Measurements from ENCODE around the gene AHCYL2. TPM values are rescaled to one million over a fixed set of nuclear protein-coding genes. Genes with fewer than 3 reads are reported as not detected.

Gene AHCYL2
- total RNA-seq, 1 donor from 2014 or later: 14.7 TPM

DNA sequence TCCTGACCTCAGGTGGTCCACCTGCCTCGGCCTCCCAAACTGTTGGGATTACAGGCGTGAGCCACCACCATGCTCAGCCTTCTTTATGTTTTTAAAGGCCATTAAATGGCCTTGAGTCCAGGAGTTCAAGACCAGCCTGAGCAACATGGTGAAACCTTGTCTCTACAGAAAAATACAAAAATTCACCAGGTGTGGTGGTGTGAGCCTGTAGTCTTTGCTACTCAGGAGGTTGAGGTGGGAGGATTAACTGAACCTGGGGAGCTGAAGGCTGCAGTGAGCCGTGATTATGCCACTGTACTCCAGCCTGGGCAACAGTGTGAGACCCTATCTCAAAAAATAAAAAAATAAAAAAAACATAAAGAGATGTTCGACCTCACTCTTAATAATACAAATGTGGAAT lies 25.4 kb upstream of the AHCYL2 start:
- Histone ChIP-seq H3K4me2 (ENCODE audit: low read length) (no peak overlapping the region), H3K79me2 (ENCODE audit: insufficient read depth, low read length) (peaks cover 17% of the 10 kb centered on the region), H2AFZ (ENCODE audit: low read depth, low read length) (no peak overlapping the region), H3K27ac (ENCODE audit: low read depth, low read length) (no peak overlapping the region), H3K4me3 (ENCODE audit: insufficient read depth, low read depth, low read length) (no peak overlapping the region), H3K4me1 (ENCODE audit: insufficient read depth, low read length) (no peaks in the 10 kb centered on the region), H3K9me3 (ENCODE audit: insufficient read depth, low read depth, low read length) (no peaks in the 10 kb centered on the region), H4K20me1 (ENCODE audit: insufficient read depth, low read length) (peaks cover 38% of the 10 kb centered on the region), H3K36me3 (ENCODE audit: insufficient read depth, low read length) (no peaks in the 10 kb centered on the region), H3K9ac (ENCODE audit: low read length) (no peak overlapping the region), H3K27me3 (ENCODE audit: insufficient read depth, low read length) (no peaks in the 10 kb centered on the region)
- Mint-ChIP-seq H3K9me3 (ENCODE audit: unreplicated experiment) (no peaks in the 10 kb centered on the region), H3K27ac (ENCODE audit: unreplicated experiment) (no peak overlapping the region), H3K36me3 (ENCODE audit: low read depth, unreplicated experiment) (peaks cover 10% of the 10 kb centered on the region), H3K4me3 (ENCODE audit: unreplicated experiment) (no peak overlapping the region), H3K27me3 (ENCODE audit: low read depth, unreplicated experiment) (no peaks in the 10 kb centered on the region), H3K4me1 (ENCODE audit: low read depth, unreplicated experiment) (no peaks in the 10 kb centered on the region)
- TF ChIP-seq, protein P1, sequence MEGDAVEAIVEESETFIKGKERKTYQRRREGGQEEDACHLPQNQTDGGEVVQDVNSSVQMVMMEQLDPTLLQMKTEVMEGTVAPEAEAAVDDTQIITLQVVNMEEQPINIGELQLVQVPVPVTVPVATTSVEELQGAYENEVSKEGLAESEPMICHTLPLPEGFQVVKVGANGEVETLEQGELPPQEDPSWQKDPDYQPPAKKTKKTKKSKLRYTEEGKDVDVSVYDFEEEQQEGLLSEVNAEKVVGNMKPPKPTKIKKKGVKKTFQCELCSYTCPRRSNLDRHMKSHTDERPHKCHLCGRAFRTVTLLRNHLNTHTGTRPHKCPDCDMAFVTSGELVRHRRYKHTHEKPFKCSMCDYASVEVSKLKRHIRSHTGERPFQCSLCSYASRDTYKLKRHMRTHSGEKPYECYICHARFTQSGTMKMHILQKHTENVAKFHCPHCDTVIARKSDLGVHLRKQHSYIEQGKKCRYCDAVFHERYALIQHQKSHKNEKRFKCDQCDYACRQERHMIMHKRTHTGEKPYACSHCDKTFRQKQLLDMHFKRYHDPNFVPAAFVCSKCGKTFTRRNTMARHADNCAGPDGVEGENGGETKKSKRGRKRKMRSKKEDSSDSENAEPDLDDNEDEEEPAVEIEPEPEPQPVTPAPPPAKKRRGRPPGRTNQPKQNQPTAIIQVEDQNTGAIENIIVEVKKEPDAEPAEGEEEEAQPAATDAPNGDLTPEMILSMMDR (IDR thresholded peaks at IDR 0.05; ENCODE audit: insufficient read depth, low read depth, low read length): no peak
- TF ChIP-seq EZH2 (IDR thresholded peaks at IDR 0.05; ENCODE audit: insufficient read depth, low read length): no peak
- FAIRE-seq (no peak), DNase-seq (ENCODE audit: low read depth) (no peak)

GRCh38 chr7:129202058-129202777 lies 22.6 kb upstream of the AHCYL2 start:
- no peak overlapping the region for H3K4me3 ChIP-seq (ENCODE audit: insufficient read depth, low read depth, low read length)
- FAIRE-seq (no peak), DNase-seq (ENCODE audit: low read depth) (no peak)
- Mint-ChIP-seq H3K4me1 (ENCODE audit: low read depth, unreplicated experiment) (no peaks in the 10 kb centered on the region), H3K36me3 (ENCODE audit: low read depth, unreplicated experiment) (peaks cover 13% of the 10 kb centered on the region), H3K27ac (ENCODE audit: unreplicated experiment) (no peak overlapping the region), H3K4me3 (ENCODE audit: unreplicated experiment) (no peak overlapping the region), H3K27me3 (ENCODE audit: low read depth, unreplicated experiment) (no peaks in the 10 kb centered on the region), H3K9me3 (ENCODE audit: unreplicated experiment) (no peaks in the 10 kb centered on the region)
- no peak for TF ChIP-seq EZH2 (IDR thresholded peaks at IDR 0.05; ENCODE audit: insufficient read depth, low read length)
- TF ChIP-seq, protein P1 (IDR thresholded peaks at IDR 0.05; ENCODE audit: insufficient read depth, low read depth, low read length): no peak
- no peak overlapping the region for H3K9ac ChIP-seq (ENCODE audit: low read length)
- no peaks in the 10 kb centered on the region for H3K9me3 ChIP-seq (ENCODE audit: insufficient read depth, low read depth, low read length)
- peaks cover 4% of the 10 kb centered on the region for H3K79me2 ChIP-seq (ENCODE audit: insufficient read depth, low read length)
- no peaks in the 10 kb centered on the region for H3K4me1 ChIP-seq (ENCODE audit: insufficient read depth, low read length)
- no peak overlapping the region for H3K4me2 ChIP-seq (ENCODE audit: low read length)
- peaks cover 30% of the 10 kb centered on the region for H4K20me1 ChIP-seq (ENCODE audit: insufficient read depth, low read length)
- H3K36me3 ChIP-seq (ENCODE audit: insufficient read depth, low read length): no peaks in the 10 kb centered on the region
- no peaks in the 10 kb centered on the region for H3K27me3 ChIP-seq (ENCODE audit: insufficient read depth, low read length)
- H3K27ac ChIP-seq (ENCODE audit: low read depth, low read length): no peak overlapping the region
- no peak overlapping the region for H2AFZ ChIP-seq (ENCODE audit: low read depth, low read length)

- Histone ChIP-seq H4K20me1 (ENCODE audit: insufficient read depth, low read length) (peaks cover 27% of the 10 kb centered on the region), H3K36me3 (ENCODE audit: insufficient read depth, low read length) (no peaks in the 10 kb centered on the region), H3K9ac (ENCODE audit: low read length) (no peak overlapping the region), H3K27ac (ENCODE audit: low read depth, low read length) (no peak overlapping the region), H3K4me3 (ENCODE audit: insufficient read depth, low read depth, low read length) (no peak overlapping the region), H2AFZ (ENCODE audit: low read depth, low read length) (no peak overlapping the region), H3K4me1 (ENCODE audit: insufficient read depth, low read length) (no peaks in the 10 kb centered on the region), H3K79me2 (ENCODE audit: insufficient read depth, low read length) (peaks cover 2% of the 10 kb centered on the region), H3K27me3 (ENCODE audit: insufficient read depth, low read length) (no peaks in the 10 kb centered on the region), H3K9me3 (ENCODE audit: insufficient read depth, low read depth, low read length) (no peaks in the 10 kb centered on the region), H3K4me2 (ENCODE audit: low read length) (no peak overlapping the region)
- Mint-ChIP-seq H3K4me3 (ENCODE audit: unreplicated experiment) (no peak overlapping the region), H3K9me3 (ENCODE audit: unreplicated experiment) (no peaks in the 10 kb centered on the region), H3K36me3 (ENCODE audit: low read depth, unreplicated experiment) (peaks cover 13% of the 10 kb centered on the region), H3K27ac (ENCODE audit: unreplicated experiment) (no peak overlapping the region), H3K4me1 (ENCODE audit: low read depth, unreplicated experiment) (no peaks in the 10 kb centered on the region), H3K27me3 (ENCODE audit: low read depth, unreplicated experiment) (no peaks in the 10 kb centered on the region)
- DNase-seq (ENCODE audit: low read depth) (no peak), FAIRE-seq (no peak)
- TF ChIP-seq, protein P1 (IDR thresholded peaks at IDR 0.05; ENCODE audit: insufficient read depth, low read depth, low read length): no peak
- no peak for TF ChIP-seq EZH2 (IDR thresholded peaks at IDR 0.05; ENCODE audit: insufficient read depth, low read length)
These were observed 21.6 kb upstream of the AHCYL2 start for GRCh38 chr7:129203050-129203741.

Data from astrocyte (in vitro differentiated cells and primary cell).